ENCODE data around the gene NLRC4.
"Not testable (repeated sequence)": the region's sequence is repeated elsewhere in the genome, so short reads cannot be mapped to it uniquely, and the experiment has no call there.

NLRC4 gene

GRCh38 chr2:32203428-32203827 lies 61.3 kb downstream of the NLRC4 start:
- H3K4me1 ChIP-seq (ENCODE audit: control insufficient read depth, low read depth, low read length); H3K9ac ChIP-seq (ENCODE audit: low read length); H3K36me3 ChIP-seq (ENCODE audit: control insufficient read depth, low read depth, low read length); H3K9me3 ChIP-seq (ENCODE audit: control insufficient read depth, low read depth, low read length); H3K27ac ChIP-seq (ENCODE audit: low read length); H3K27me3 ChIP-seq (ENCODE audit: control insufficient read depth, insufficient read depth, low read length); H3K4me3 ChIP-seq (ENCODE audit: low read length): not testable (repeated sequence)

- Histone ChIP-seq H3K9ac (ENCODE audit: low read length) (no peak overlapping the region), H3K4me3 (ENCODE audit: low read length) (no peak overlapping the region), H3K27me3 (ENCODE audit: control insufficient read depth, insufficient read depth, low read length) (no peaks in the 10 kb centered on the region), H3K9me3 (ENCODE audit: control insufficient read depth, low read depth, low read length) (no peaks in the 10 kb centered on the region), H3K36me3 (ENCODE audit: control insufficient read depth, low read depth, low read length) (peaks cover 13% of the 10 kb centered on the region), H3K27ac (ENCODE audit: low read length) (no peak overlapping the region), H3K4me1 (ENCODE audit: control insufficient read depth, low read depth, low read length) (no peaks in the 10 kb centered on the region)
These were observed 63.9 kb downstream of the NLRC4 start for GRCh38 chr2:32200814-32201213.

GRCh38 chr2:32192418-32192817 lies 72.3 kb downstream of the NLRC4 start:
- no peaks in the 10 kb centered on the region for H3K9me3 ChIP-seq (ENCODE audit: control insufficient read depth, low read depth, low read length)
- H3K4me1 ChIP-seq (ENCODE audit: control insufficient read depth, low read depth, low read length), result no peaks in the 10 kb centered on the region
- no peak overlapping the region for H3K4me3 ChIP-seq (ENCODE audit: low read length)
- peaks cover 19% of the 10 kb centered on the region for H3K36me3 ChIP-seq (ENCODE audit: control insufficient read depth, low read depth, low read length)
- H3K27me3 ChIP-seq (ENCODE audit: control insufficient read depth, insufficient read depth, low read length), result no peaks in the 10 kb centered on the region
- H3K9ac ChIP-seq (ENCODE audit: low read length), result no peak overlapping the region
- no peak overlapping the region for H3K27ac ChIP-seq (ENCODE audit: low read length)

- Histone ChIP-seq H3K27me3 (ENCODE audit: control insufficient read depth, insufficient read depth, low read length) (no peaks in the 10 kb centered on the region), H3K9me3 (ENCODE audit: control insufficient read depth, low read depth, low read length) (no peaks in the 10 kb centered on the region), H3K36me3 (ENCODE audit: control insufficient read depth, low read depth, low read length) (peaks cover 27% of the 10 kb centered on the region), H3K4me3 (ENCODE audit: low read length) (no peak overlapping the region), H3K9ac (ENCODE audit: low read length) (no peak overlapping the region), H3K4me1 (ENCODE audit: control insufficient read depth, low read depth, low read length) (no peaks in the 10 kb centered on the region), H3K27ac (ENCODE audit: low read length) (no peak overlapping the region)
These were observed 75.7 kb downstream of the NLRC4 start for GRCh38 chr2:32189011-32189410.

- Histone ChIP-seq H3K4me3 (ENCODE audit: low read length) (no peak overlapping the region), H3K9ac (ENCODE audit: low read length) (no peak overlapping the region), H3K4me1 (ENCODE audit: control insufficient read depth, low read depth, low read length) (no peaks in the 10 kb centered on the region), H3K27me3 (ENCODE audit: control insufficient read depth, insufficient read depth, low read length) (no peaks in the 10 kb centered on the region), H3K36me3 (ENCODE audit: control insufficient read depth, low read depth, low read length) (peaks cover 17% of the 10 kb centered on the region), H3K9me3 (ENCODE audit: control insufficient read depth, low read depth, low read length) (no peaks in the 10 kb centered on the region), H3K27ac (ENCODE audit: low read length) (no peak overlapping the region)
These were observed 82.0 kb downstream of the NLRC4 start for GRCh38 chr2:32182667-32183066.

All from iPS-18a (cell line).